ENCODE results near the gene RIMBP2.

DNA sequence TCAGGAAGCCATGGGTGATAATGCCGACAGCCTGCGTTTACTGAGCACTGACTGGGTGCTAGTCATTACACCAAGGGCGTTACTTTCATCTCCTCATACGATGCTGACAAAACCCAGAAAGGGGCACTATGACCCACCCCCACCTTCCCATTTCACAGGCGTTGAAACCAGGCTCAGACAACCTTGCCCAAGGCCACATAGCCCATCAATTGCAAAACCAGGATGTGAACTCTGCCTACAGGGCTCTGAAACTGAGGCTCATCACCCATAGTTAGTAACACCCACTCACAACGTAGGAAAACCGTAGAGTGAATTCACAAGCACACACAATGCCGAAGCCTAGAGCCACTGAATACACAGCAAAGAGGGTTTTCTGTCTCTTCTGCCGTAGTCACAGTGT, 119.9 kb downstream of the RIMBP2 start:
- TF ChIP-seq, protein P1, sequence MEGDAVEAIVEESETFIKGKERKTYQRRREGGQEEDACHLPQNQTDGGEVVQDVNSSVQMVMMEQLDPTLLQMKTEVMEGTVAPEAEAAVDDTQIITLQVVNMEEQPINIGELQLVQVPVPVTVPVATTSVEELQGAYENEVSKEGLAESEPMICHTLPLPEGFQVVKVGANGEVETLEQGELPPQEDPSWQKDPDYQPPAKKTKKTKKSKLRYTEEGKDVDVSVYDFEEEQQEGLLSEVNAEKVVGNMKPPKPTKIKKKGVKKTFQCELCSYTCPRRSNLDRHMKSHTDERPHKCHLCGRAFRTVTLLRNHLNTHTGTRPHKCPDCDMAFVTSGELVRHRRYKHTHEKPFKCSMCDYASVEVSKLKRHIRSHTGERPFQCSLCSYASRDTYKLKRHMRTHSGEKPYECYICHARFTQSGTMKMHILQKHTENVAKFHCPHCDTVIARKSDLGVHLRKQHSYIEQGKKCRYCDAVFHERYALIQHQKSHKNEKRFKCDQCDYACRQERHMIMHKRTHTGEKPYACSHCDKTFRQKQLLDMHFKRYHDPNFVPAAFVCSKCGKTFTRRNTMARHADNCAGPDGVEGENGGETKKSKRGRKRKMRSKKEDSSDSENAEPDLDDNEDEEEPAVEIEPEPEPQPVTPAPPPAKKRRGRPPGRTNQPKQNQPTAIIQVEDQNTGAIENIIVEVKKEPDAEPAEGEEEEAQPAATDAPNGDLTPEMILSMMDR (IDR thresholded peaks at IDR 0.05) = no peak
- TF ChIP-seq POLR2A (IDR thresholded peaks at IDR 0.05) (no peak), POLR2AphosphoS5 (IDR thresholded peaks at IDR 0.05; ENCODE audit: insufficient read depth in 1 of 2, low read depth in 1 of 2) (no peak)

Data from vagina (tissue), 2 donors.